ENCODE results near the gene SKIC2.
"Not testable (repeated sequence)": the region's sequence is repeated elsewhere in the genome, so short reads cannot be mapped to it uniquely, and the experiment has no call there.

SKIC2 gene

DNA sequence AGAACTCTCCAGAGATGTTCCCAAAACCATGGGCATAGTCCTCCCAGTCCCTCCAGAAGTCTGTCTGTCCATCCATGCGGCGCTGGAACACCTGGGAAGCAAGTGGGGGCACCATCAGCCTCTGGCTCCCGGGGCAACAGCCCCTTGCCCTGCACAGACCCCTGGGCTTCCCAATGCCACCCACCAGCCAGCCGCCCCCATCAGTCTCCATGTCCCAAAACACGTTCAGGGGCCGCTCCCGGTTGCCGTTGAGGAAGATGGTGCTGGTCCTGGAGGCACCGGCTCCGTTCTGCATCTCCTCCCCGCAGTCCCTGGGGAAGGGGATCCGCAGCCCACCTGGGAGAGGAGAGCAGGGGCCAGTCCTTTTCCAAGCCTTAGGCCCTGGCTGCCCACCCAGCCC is 50.6 kb downstream of the SKIC2 start:
- not testable (repeated sequence) for H3K4me1 ChIP-seq (ENCODE audit: insufficient read depth, low read length); H3K27ac ChIP-seq (ENCODE audit: low read depth, low read length); H3K27me3 ChIP-seq (ENCODE audit: control insufficient read depth in 1 of 2, insufficient read depth in 2 of 2, low read length in 2 of 2)

DNA sequence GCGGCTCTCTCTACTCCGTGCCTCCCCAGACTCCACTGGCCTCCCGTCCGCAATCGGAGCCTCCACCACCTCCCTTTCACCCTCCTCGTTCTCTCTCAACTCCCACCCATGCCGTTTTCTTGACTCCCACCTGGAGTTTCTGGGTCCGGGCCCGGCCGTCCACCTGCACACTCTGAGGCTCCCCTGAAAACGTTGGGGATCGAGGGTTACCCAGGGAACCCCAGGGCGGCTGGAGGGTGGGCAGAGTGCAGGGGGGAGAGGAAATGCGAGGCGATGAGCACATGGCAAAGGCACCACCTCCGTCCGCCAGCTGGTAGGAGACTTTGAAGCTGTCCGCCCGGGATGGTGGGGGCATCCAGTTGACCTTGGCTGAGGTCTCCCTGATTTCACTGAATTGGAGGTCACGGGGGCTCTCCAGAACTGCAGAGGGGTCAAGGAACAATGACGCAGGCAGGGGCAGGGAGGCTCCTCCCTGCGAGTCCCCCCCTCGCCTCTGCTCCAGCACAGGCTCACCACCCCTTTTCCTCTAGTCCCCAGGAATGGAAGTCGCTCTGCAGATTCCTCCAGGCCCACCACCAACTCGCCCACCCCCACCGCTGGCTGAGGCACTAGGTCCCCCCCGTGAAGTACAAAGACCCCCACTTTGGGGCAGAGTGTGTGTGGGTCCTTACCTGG is 52.0 kb downstream of the SKIC2 start:
- H3K27me3 ChIP-seq (ENCODE audit: control insufficient read depth in 1 of 2, insufficient read depth in 2 of 2, low read length in 2 of 2); H3K4me3 ChIP-seq (ENCODE audit: low read depth in 1 of 2, low read length in 2 of 2); H3K9ac ChIP-seq (ENCODE audit: low read length); H3K27ac ChIP-seq (ENCODE audit: low read depth, low read length); H3K9me3 ChIP-seq (ENCODE audit: low read length); H3K4me1 ChIP-seq (ENCODE audit: insufficient read depth, low read length); H3K36me3 ChIP-seq (ENCODE audit: insufficient read depth, low read length): not testable (repeated sequence)

More for the DNA sequence above, 50.6 kb downstream of the SKIC2 start:
- H3K9me3 ChIP-seq (ENCODE audit: low read length); H3K36me3 ChIP-seq (ENCODE audit: insufficient read depth, low read length); H3K4me3 ChIP-seq (ENCODE audit: low read depth in 1 of 2, low read length in 2 of 2); H3K9ac ChIP-seq (ENCODE audit: low read length): not testable (repeated sequence)

DNA sequence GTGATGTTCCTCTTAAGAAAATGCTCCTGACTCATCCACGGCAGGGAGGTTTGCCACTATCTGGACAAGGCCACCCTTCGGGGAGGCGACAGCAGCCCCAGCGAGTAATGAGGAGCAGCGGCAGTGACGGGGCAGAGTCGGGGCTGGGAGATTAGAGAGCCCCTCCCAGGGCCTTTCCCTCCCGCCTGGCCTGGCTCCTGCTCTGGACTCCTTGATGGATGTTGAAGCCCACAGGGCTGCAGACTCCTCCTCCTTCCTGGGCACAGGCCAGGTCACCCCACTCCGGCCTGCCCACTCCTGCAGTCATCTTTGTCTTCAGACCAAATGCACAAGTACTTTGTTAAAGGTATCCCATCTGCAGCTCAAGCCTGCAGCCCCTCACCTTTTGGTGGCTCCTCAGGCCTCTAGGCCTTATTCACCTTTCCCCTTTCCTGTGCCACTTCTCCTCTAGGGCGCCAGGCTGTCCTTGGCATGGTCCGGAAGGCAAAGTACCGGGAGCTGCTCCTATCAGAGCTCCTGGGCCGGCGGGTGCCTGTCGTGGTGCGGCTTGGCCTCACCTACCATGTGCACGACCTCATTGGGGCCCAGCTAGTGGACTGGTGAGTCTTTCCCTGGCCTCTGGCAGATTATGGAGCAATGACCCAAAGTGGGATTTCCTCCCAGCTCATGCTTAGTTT is 54.1 kb downstream of the SKIC2 start:
- H3K27ac ChIP-seq (ENCODE audit: low read depth, low read length); H3K9ac ChIP-seq (ENCODE audit: low read length); H3K9me3 ChIP-seq (ENCODE audit: low read length); H3K4me1 ChIP-seq (ENCODE audit: insufficient read depth, low read length); H3K27me3 ChIP-seq (ENCODE audit: control insufficient read depth in 1 of 2, insufficient read depth in 2 of 2, low read length in 2 of 2); H3K4me3 ChIP-seq (ENCODE audit: low read depth in 1 of 2, low read length in 2 of 2); H3K36me3 ChIP-seq (ENCODE audit: insufficient read depth, low read length): not testable (repeated sequence)

DNA sequence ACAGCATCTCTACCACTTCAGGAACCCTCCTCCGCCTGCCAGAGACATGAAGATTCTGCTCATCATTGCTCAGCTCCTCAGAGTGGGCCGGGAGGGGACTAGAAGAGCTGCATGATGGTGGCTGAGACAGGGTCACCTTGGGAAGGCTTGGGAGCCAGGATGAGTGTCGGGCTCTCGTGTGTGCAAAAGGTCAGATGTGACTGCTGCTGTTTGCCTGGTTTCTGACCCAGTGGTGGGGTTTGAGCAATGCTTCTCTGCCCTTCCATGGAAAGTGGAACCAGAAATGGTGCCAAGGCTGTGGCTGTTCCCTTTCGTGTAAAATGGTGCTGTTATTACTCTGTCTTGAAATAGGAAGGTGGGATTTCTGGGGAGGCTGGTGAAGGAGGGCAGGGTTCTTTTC is 54.8 kb downstream of the SKIC2 start:
- not testable (repeated sequence) for H3K9ac ChIP-seq (ENCODE audit: low read length); H3K36me3 ChIP-seq (ENCODE audit: insufficient read depth, low read length); H3K27me3 ChIP-seq (ENCODE audit: control insufficient read depth in 1 of 2, insufficient read depth in 2 of 2, low read length in 2 of 2); H3K9me3 ChIP-seq (ENCODE audit: low read length); H3K4me1 ChIP-seq (ENCODE audit: insufficient read depth, low read length); H3K27ac ChIP-seq (ENCODE audit: low read depth, low read length); H3K4me3 ChIP-seq (ENCODE audit: low read depth in 1 of 2, low read length in 2 of 2)

- not testable (repeated sequence) for H3K4me3 ChIP-seq (ENCODE audit: low read depth in 1 of 2, low read length in 2 of 2); H3K4me1 ChIP-seq (ENCODE audit: insufficient read depth, low read length); H3K27ac ChIP-seq (ENCODE audit: low read depth, low read length); H3K27me3 ChIP-seq (ENCODE audit: control insufficient read depth in 1 of 2, insufficient read depth in 2 of 2, low read length in 2 of 2); H3K9me3 ChIP-seq (ENCODE audit: low read length); H3K9ac ChIP-seq (ENCODE audit: low read length); H3K36me3 ChIP-seq (ENCODE audit: insufficient read depth, low read length)
These were observed 55.6 kb downstream of the SKIC2 start, which contains the start of gene C4B for GRCh38 chr6:32014547-32014946. C4B (plus strand) TSS chr6:32014795; CDS start chr6:32014846, 51 bp downstream.
